Bronchial epithelial cell (primary cell): ENCODE data around the gene HOXA3. TPM values are rescaled to one million over a fixed set of nuclear protein-coding genes. Genes with fewer than 3 reads are reported as not detected.

Experiments
- DNase-seq: peaks from one replicate; pipeline ENCODE4 v3.0.0-alpha.2; 2010; ENCODE audit warnings: low read depth
- FAIRE-seq: peaks from 2 replicates; lab custom pipeline; 2011; peaks lifted over from hg19 to GRCh38; lab: Jason Lieb, UNC
- H3K27me3 ChIP-seq: 2 replicates; pipeline ENCODE4 v1.5.1; 2011; ENCODE audit warnings: low read length; ENCODE audit not compliant: control insufficient read depth, insufficient read depth
- H3K36me3 ChIP-seq: 2 replicates; pipeline ENCODE4 v1.5.1; 2011; ENCODE audit warnings: low read length; ENCODE audit not compliant: control insufficient read depth, insufficient read depth
- H3K4me3 ChIP-seq: 2 replicates; pipeline ENCODE4 v1.5.1; 2011; ENCODE audit warnings: mild to moderate bottlenecking, low read depth, low read length, control low read depth
- total RNA-seq: library from RNA; depleted of rRNA; stranded (reverse); fragments of >200 nt; gene quantifications from 2 replicates; pipeline ENCODE4 v1.2.1, GENCODE V29; 2014
- TF ChIP-seq, protein P1 (sequence below): IDR thresholded peaks from 2 replicates; pipeline ENCODE4 v1.5.1; 2011; ENCODE audit warnings: mild to moderate bottlenecking, moderate library complexity, low read length, control low read depth, inconsistent platforms; ENCODE audit not compliant: insufficient read depth, severe bottlenecking

Gene HOXA3
- total RNA-seq, 1 donor from 2014 or later = not detected

DNA sequence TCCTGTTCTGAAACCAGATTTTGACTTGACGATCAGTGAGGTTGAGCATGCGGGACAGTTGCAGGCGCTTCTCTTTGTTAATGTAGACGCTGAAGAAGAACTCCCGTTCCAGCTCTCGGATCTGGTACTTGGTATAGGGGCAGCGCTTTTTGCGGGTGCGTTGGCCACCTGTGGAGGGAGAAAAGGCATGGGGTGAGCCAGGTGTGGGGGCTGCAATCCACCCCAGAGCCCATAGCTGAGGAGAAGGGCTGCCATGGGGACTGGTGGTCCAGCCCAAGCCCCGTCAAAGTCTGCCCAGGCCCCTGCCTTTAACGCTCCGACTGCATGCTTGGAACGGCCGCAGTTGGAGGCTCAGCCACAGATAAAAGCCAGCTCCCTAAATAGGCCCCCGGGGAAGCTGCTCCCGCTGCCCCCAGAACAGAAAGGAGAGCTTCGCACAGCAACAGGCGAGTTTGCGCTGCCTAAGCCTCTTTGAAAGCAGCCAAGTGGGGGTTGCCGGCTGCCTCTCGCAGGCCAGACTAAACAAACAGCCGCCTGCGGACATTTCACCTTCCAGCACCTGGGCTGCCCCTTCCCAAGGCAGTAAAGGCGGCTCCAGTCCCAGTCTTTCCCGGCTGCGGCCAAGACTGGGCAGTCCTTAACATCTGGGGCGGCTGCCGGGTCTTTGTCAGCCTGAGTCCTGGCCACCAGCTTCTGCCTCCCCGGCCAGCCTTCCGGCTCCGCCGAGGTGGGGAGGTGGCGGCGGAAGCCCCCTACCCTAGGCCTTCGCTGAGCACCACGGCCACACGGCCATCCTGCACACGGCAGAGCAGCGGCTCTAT is 30.7 kb upstream of the HOXA3 start:
- no peak for DNase-seq
- FAIRE-seq = no peak
- H3K27me3 ChIP-seq = peaks cover 73% of the 10 kb centered on the region

DNA sequence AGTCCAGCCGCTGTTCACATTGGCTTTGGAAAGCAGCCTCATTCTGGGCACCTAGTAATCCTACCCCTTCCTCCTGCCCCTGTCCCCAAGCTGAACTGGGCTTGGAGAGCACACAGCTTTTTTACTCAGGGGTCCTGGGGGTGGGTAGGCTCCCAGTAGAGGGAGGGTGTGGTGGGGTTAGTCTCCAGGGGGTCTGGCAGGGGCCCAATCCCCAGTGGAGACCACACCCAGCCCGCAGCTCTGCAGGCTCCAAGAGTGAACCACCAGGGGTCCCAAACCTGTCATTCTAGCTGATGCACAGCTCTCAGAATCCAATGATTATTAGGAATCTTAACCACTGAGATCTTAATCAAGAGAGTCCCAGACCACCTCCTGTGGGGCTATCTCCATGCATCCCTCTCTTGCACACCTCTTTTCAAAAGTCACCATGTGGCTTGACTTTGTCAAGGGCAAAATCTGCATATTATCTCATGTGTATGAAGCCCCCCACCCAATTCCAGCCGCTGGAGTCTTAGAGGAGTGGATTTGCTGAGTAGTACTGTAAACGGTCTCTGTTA is 30.0 kb upstream of the HOXA3 start:
- Histone ChIP-seq H3K36me3 (no peaks in the 10 kb centered on the region), H3K27me3 (peaks cover 67% of the 10 kb centered on the region), H3K4me3 (no peak overlapping the region)
- FAIRE-seq = no peak
- TF ChIP-seq, protein P1, sequence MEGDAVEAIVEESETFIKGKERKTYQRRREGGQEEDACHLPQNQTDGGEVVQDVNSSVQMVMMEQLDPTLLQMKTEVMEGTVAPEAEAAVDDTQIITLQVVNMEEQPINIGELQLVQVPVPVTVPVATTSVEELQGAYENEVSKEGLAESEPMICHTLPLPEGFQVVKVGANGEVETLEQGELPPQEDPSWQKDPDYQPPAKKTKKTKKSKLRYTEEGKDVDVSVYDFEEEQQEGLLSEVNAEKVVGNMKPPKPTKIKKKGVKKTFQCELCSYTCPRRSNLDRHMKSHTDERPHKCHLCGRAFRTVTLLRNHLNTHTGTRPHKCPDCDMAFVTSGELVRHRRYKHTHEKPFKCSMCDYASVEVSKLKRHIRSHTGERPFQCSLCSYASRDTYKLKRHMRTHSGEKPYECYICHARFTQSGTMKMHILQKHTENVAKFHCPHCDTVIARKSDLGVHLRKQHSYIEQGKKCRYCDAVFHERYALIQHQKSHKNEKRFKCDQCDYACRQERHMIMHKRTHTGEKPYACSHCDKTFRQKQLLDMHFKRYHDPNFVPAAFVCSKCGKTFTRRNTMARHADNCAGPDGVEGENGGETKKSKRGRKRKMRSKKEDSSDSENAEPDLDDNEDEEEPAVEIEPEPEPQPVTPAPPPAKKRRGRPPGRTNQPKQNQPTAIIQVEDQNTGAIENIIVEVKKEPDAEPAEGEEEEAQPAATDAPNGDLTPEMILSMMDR = no peak
- no peak for DNase-seq

More for the DNA sequence above, 30.7 kb upstream of the HOXA3 start:
- Histone ChIP-seq H3K36me3 (no peaks in the 10 kb centered on the region), H3K4me3 (no peak overlapping the region)
- TF ChIP-seq, protein P1 = no peak

DNA sequence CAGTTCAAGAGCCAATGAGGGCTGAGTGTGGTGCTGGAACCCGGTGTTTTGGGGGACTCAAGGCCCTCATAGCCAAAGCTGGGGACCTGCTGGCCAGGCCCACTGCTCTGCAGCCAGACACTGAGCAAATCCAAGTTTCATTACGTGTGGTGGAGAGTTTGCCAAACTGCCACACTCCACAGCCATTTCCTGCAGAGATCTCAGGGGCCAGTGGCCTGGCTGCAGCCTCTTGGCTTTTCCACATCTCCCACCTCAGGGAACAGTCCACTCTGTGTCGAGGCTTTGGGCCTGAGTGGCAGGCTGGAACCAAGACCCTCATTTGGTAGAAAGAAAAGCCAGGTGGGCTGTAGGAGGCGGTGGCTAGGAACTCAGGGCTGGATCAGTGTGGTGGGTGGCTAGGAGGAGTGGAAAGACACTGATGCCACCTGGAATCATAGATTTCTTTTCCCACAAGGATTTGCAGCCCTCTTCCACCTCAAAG is 29.5 kb upstream of the HOXA3 start:
- DNase-seq (no peak), FAIRE-seq (no peak)
- Histone ChIP-seq H3K36me3 (no peaks in the 10 kb centered on the region), H3K4me3 (no peak overlapping the region), H3K27me3 (peaks cover 69% of the 10 kb centered on the region)
- TF ChIP-seq, protein P1 = no peak

DNA sequence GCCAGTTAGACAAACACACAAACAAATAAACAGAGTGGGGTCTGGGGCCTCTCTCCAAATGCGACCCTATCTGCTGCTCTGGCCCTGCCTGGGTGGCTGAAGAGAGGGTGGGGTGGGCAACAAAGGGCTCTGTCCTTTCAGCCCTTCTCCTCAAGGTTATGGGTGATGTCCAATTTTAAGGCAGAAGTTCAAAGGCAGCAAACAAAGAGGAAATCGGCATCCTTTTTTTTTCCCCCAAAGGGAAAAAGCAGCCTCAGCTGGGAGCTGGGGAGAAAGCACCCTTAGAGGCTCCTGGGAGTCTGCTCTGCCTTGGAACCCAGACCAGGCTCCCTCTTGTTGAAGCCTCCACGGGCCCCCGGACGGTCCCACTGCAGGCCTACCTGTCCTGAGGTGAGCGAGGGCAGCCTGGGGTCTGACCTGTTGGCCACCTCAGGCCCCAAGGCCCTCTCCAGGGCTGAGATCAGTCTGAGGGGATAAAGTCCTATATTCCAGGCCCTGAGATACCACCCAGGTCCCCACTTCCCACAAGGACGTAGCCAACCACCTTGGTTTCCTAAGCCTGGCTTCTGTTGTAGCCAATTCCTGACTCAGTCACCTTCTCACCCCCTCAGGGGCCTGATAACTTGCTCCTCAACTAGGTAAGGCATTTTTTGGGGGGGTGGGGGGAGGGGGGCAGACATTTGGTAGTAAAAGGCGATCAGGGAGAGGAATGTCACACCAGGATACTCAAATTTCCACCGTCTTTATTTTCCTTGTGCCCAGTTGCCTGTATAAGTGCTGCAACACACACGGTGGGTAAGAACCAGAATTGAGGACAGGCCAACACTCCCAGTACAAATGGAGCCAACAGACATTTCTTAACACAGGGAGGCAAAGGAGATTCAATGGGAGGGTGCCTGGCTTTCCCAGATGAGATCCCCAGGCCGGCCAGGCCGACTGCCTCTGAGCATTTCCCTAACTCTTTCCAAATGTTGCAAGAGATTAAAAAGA is 28.3 kb upstream of the HOXA3 start:
- DNase-seq = no peak
- Histone ChIP-seq H3K4me3 (no peak overlapping the region), H3K27me3 (peaks cover 68% of the 10 kb centered on the region), H3K36me3 (no peaks in the 10 kb centered on the region)
- no peak for FAIRE-seq
- TF ChIP-seq, protein P1 = no peak

DNA sequence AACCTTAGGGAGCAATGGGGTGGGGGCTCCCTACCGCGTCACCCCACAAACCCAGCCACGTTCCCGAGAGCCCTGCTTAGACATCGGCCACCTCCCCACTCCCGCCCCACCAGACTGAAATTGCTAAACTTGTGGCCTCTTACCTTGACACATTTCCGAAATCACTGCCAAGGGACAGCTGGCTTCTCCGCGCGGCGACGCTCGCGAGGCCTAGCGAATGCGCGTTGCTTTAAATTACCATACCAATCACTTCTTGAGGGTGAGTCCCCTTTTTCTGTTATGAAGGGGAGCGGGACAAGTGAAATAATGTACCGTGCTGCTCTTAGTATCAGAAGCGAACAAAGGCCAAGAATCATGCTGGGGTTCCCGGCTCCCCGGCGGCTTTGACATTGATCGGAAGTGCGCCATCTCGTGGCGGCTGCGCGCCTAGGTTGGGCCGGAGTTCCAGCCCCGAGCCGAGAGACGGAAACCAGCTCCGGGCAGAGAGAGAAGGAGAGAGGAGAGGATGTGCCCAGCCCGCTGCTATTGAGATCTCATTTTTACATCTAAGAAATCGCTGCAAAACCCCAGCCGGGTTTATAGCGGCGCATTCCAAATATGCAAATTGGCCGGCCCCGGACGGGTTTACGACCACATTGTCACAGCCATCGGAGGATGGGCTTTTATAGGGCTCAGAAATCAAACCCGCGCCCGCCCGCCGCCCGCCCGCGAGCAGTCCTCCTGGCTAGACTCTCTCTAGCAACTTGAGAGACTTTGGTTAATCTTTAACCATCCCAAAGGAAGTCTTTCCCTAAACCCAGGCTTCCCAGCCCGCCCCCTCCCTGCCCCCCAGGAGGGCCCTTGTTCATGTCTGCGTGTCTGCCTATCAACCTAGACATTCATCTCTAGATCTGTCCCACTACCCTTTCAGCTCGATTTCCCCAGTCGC is 27.4 kb upstream of the HOXA3 start:
- DNase-seq (no peak), FAIRE-seq (no peak)
- Histone ChIP-seq H3K27me3 (peaks cover 68% of the 10 kb centered on the region), H3K36me3 (no peaks in the 10 kb centered on the region), H3K4me3 (no peak overlapping the region)
- TF ChIP-seq, protein P1 = peak; percentile 82
